HCT116 (cell line): ENCODE data around the gene TMEM59L. TPM values are rescaled to one million over a fixed set of nuclear protein-coding genes. Genes with fewer than 3 reads are reported as not detected.
A peak's percentile ranks its signal among the peaks of the same experiment; 100 is the strongest.

ENCODE experiments used
- ATAC-seq: fragments of 200-7000 bp; cut with Tn5 transposase; 2 replicates; pipeline ENCODE4 v1.9.1; 2020; ENCODE audit warnings: mild to moderate bottlenecking, moderate library complexity
- BruUV-seq: library from RNA; stranded (reverse); fragments of 400-500 nt; replicated peaks from 2 replicates; lab custom pipeline; 2021; lab: Mats Ljungman, UMichigan
- CTCF ChIA-PET: fragments of 300-600 bp; sonication (Branson Sonifier 250); formaldehyde crosslinking; loops from one replicate; lab custom pipeline; 2021; ENCODE audit warnings: antibody characterized with exemption; lab: Charles Lee
- POLR2A ChIA-PET: fragments of 300-600, 350-600 bp; sonication (Branson Sonifier 250); formaldehyde crosslinking; loops from one replicate; lab custom pipeline; 2021; ENCODE audit warnings: antibody characterized with exemption; lab: Charles Lee
- RAD21 ChIA-PET, 2 experiments: fragments of 300-600 bp; sonication (Branson Sonifier 250); formaldehyde crosslinking; loops; one replicate each; lab custom pipeline; 2023; ENCODE audit warnings: low total read pairs in 2 of 2; ENCODE audit not compliant: uncharacterized antibody in 2 of 2, unreplicated experiment in 2 of 2, low non-redundant PET in 1 of 2; lab: Charles Lee
- DNase-seq: peaks from one replicate; pipeline ENCODE4 v3.0.0-alpha.2; 2010; ENCODE audit warnings: low read depth, low spot score
- H2AFZ ChIP-seq: fragments of 200-600 bp; shearing (Covaris generic), sonication (generic); 2 replicates; pipeline ENCODE4 v1.6.1; 2017; ENCODE audit warnings: low read depth, mixed run types, mixed read lengths, antibody characterized with exemption, low read length; ENCODE audit not compliant: poor library complexity, severe bottlenecking
- H3K27ac ChIP-seq: 2 replicates; pipeline ENCODE4 v1.5.1; 2012; ENCODE audit warnings: low read depth, low read length
- H3K27me3 ChIP-seq: fragments of 200-600 bp; sonication (generic); 2 replicates; pipeline ENCODE4 v1.6.1; 2016; ENCODE audit warnings: mixed run types, low read length, mixed read lengths; ENCODE audit not compliant: insufficient read depth
- H3K36me3 ChIP-seq, 2 experiments: fragments of 200-500 bp in 1 of 2; fragments of 200-600 bp in 1 of 2; sonication (Bioruptor generic) in 1 of 2; sonication (generic) in 1 of 2; 2 replicates each; pipeline versions ENCODE4 v1.5.1 to v1.6.1; 2014 to 2016; ENCODE audit warnings: low read length in 2 of 2, inconsistent platforms in 1 of 2, mixed read lengths in 1 of 2, mixed run types in 1 of 2; ENCODE audit not compliant: insufficient read depth in 2 of 2, control insufficient read depth in 1 of 2
- H3K4me1 ChIP-seq, 2 experiments: fragments of 200-600 bp in 1 of 2; sonication (generic) in 1 of 2; 2 replicates each; pipeline versions ENCODE4 v1.5.1 to v1.6.1; 2012 to 2017; ENCODE audit warnings: low read length in 2 of 2, inconsistent platforms in 1 of 2, mild to moderate bottlenecking in 1 of 2, mixed read lengths in 1 of 2, mixed run types in 1 of 2, moderate library complexity in 1 of 2; ENCODE audit not compliant: insufficient read depth in 2 of 2, control insufficient read depth in 1 of 2
- H3K4me2 ChIP-seq: fragments of 200-600 bp; sonication (generic); 2 replicates; pipeline ENCODE4 v1.6.1; 2017; ENCODE audit warnings: mixed run types, low read length, mixed read lengths
- H3K4me3 ChIP-seq, 2 experiments: fragments of 200-600 bp in 1 of 2; sonication (generic) in 1 of 2; replicated peaks in 1 of 2; 2 replicates each; pipeline ENCODE4 v1.5.1; 2011 to 2016; ENCODE audit warnings: low read length in 2 of 2, control low read depth in 1 of 2, low read depth in 1 of 2, mild to moderate bottlenecking in 1 of 2, mixed read lengths in 1 of 2, mixed run types in 1 of 2
- H3K79me2 ChIP-seq: fragments of 200-600 bp; sonication (generic); 2 replicates; pipeline ENCODE4 v1.6.1; 2017; ENCODE audit warnings: mild to moderate bottlenecking, mixed run types, low read length, moderate library complexity, mixed read lengths; ENCODE audit not compliant: insufficient read depth
- H3K9ac ChIP-seq: fragments of 200-600 bp; sonication (generic); 2 replicates; pipeline ENCODE4 v1.6.1; 2016; ENCODE audit warnings: low read length, mixed read lengths
- H3K9me2 ChIP-seq: fragments of 200-600 bp; sonication (generic), shearing (Covaris generic); 2 replicates; pipeline ENCODE4 v1.6.1; 2017; ENCODE audit warnings: mixed run types, mild to moderate bottlenecking, moderate library complexity; ENCODE audit not compliant: insufficient read depth
- H3K9me3 ChIP-seq, 2 experiments: fragments of 200-500 bp in 1 of 2; fragments of 200-600 bp in 1 of 2; sonication (Bioruptor generic) in 1 of 2; sonication (generic) in 1 of 2; 2 replicates each; pipeline ENCODE4 v1.6.1; 2014 to 2017; ENCODE audit warnings: low read length in 2 of 2, mixed read lengths in 2 of 2, inconsistent platforms in 1 of 2, low read depth in 1 of 2, mild to moderate bottlenecking in 1 of 2, mixed run types in 1 of 2, moderate library complexity in 1 of 2; ENCODE audit not compliant: control insufficient read depth in 1 of 2, insufficient read depth in 1 of 2
- H4K20me1 ChIP-seq: fragments of 200-600 bp; sonication (generic), shearing (Covaris generic); 2 replicates; pipeline ENCODE4 v1.6.1; 2017; ENCODE audit warnings: mixed run types, mild to moderate bottlenecking, moderate library complexity; ENCODE audit not compliant: insufficient read depth
- CBX3 ChIP-seq: IDR thresholded peaks from 2 replicates; pipeline ENCODE4 v1.6.1; 2012; ENCODE audit warnings: low read depth
- CEBPB ChIP-seq: IDR thresholded peaks from 2 replicates; pipeline ENCODE4 v1.6.1; 2012; ENCODE audit warnings: low read depth
- EGR1 ChIP-seq: IDR thresholded peaks from 2 replicates; pipeline ENCODE4 v1.6.1; 2012; ENCODE audit warnings: low read depth
- EZH2 ChIP-seq: fragments of 200-600 bp; sonication (generic); IDR thresholded peaks from 2 replicates; pipeline ENCODE4 v1.6.1; 2017; ENCODE audit warnings: antibody characterized with exemption, mixed run types
- EZH2phosphoT487 ChIP-seq: fragments of 200-600 bp; IDR thresholded peaks from 2 replicates; pipeline ENCODE4 v1.6.1; 2018; ENCODE audit warnings: antibody characterized with exemption, borderline replicate concordance
- FOSL1 ChIP-seq: IDR thresholded peaks from 2 replicates; pipeline ENCODE4 v1.6.1; 2012; ENCODE audit warnings: low read depth
- SP1 ChIP-seq: IDR thresholded peaks from 2 replicates; pipeline ENCODE4 v1.6.1; 2012; ENCODE audit warnings: low read depth
- TCF7L2 ChIP-seq: IDR thresholded peaks from 2 replicates; pipeline ENCODE4 v1.7.0; 2011; ENCODE audit warnings: borderline replicate concordance, inconsistent platforms; ENCODE audit not compliant: insufficient read depth, insufficient read length; ENCODE audit errors: extremely low read depth
- YY1 ChIP-seq: IDR thresholded peaks from 2 replicates; pipeline ENCODE4 v1.6.1; 2011; ENCODE audit warnings: low read length, low read depth, moderate library complexity, mild to moderate bottlenecking; ENCODE audit not compliant: insufficient replicate concordance; ENCODE audit errors: extremely low read depth
- intact Hi-C: fragments of 100-400 bp; cut with micrococcal nuclease; formaldehyde crosslinking; loops from 2 replicates; pipeline ENCODE4 v1.10.0; 2022
- total RNA-seq: library from RNA; stranded (reverse); gene quantifications from one replicate; pipeline ENCODE4 v1.2.1, GENCODE V29; 2021; ENCODE audit not compliant: unreplicated experiment
- TF ChIP-seq, protein P1 (sequence below): IDR thresholded peaks from 2 replicates; pipeline ENCODE4 v1.6.1; 2012
- TF ChIP-seq, protein P2 (sequence below), 3 experiments: fragments of 200-600 bp in 1 of 3; sonication (generic) in 1 of 3; IDR thresholded peaks in 2 of 3; conservative IDR thresholded peaks in 1 of 3; 2 replicates each; pipeline ENCODE4 v1.5.1; 2012 to 2017; ENCODE audit warnings: low read depth in 2 of 3, low read length in 2 of 3, antibody characterized with exemption in 1 of 3, borderline replicate concordance in 1 of 3, control low read depth in 1 of 3, mild to moderate bottlenecking in 1 of 3, mixed read lengths in 1 of 3, mixed run types in 1 of 3, moderate library complexity in 1 of 3; ENCODE audit not compliant: insufficient read depth in 1 of 3

The TMEM59L gene
- total RNA-seq, 1 experiment from 2014 or later: 14.3 TPM

DNA sequence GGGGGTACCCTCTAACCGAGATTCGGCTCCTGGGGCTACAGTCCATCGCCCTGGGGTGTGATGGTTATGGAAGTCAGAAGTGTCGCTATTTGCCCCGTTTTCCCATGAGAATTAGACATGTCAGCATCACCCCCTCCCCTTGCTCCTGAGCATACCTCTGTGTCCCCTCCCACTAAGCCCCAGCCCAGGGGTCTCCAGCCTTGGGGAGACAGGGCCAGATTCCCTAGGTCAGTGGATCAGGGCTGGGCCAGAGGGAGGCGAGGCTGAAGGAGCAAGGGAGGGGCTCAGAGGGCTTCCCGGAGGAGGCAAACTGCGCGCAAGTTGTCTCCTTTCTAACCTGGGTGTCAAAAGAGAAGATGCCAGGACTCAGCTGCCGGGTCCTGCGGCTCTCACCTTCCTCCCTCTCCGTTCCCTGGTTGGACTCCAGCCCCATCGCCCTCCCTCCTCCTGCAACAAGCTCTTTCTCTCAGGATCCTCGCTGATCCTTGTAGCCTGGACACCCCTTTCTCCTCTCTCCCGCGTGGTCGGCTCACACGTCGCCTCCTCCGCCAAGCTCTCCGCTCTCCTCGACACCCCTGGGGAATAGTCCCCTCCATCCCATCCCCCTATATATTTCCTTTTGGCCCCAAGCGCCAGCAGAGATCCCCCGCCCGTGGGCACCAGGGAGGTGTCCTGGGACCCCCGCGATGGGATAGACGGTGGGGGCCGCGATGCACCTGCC, 459 bp upstream of the TMEM59L start:
- H4K20me1 ChIP-seq: no peaks in the 10 kb centered on the region
- peak overlapping the region; percentile 42 to 59 for H3K4me3 ChIP-seq
- peak overlapping the region; percentile 30; the same call in 1 of the 2 replicates for H3K9ac ChIP-seq
- no peaks in the 10 kb centered on the region for H3K9me2 ChIP-seq
- POLR2A ChIA-PET: no interaction called here
- no peak for TF ChIP-seq YY1
- TF ChIP-seq, protein P1, sequence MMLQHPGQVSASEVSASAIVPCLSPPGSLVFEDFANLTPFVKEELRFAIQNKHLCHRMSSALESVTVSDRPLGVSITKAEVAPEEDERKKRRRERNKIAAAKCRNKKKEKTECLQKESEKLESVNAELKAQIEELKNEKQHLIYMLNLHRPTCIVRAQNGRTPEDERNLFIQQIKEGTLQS: no peak
- no peak for TF ChIP-seq FOSL1
- TF ChIP-seq TCF7L2: no peak
- H3K27me3 ChIP-seq: peaks cover 33% of the 10 kb centered on the region; the same call in 1 of the 2 replicates
- BruUV-seq: no TSS peak
- H3K9me3 ChIP-seq: no peaks in the 10 kb centered on the region
- H3K4me2 ChIP-seq: peak overlapping the region; percentile 76
- no peak for DNase-seq
- intact Hi-C loops: no loop called here
- H2AFZ ChIP-seq: no peak overlapping the region
- H3K79me2 ChIP-seq: no peaks in the 10 kb centered on the region
- RAD21 ChIA-PET: no interaction called here
- CTCF ChIA-PET: interaction anchor here (1.6 kb wide), 1 partner anchor 18 kb away, joined by 3 read pairs; no protein-coding TSS in a partner anchor
- no peak overlapping the region for H3K27ac ChIP-seq
- H3K36me3 ChIP-seq: no peaks in the 10 kb centered on the region
- ATAC-seq: peak; percentile 12; the same call in 1 of the 2 replicates
- peaks cover 21 to 47% of the 10 kb centered on the region in 2 experiments for H3K4me1 ChIP-seq

DNA sequence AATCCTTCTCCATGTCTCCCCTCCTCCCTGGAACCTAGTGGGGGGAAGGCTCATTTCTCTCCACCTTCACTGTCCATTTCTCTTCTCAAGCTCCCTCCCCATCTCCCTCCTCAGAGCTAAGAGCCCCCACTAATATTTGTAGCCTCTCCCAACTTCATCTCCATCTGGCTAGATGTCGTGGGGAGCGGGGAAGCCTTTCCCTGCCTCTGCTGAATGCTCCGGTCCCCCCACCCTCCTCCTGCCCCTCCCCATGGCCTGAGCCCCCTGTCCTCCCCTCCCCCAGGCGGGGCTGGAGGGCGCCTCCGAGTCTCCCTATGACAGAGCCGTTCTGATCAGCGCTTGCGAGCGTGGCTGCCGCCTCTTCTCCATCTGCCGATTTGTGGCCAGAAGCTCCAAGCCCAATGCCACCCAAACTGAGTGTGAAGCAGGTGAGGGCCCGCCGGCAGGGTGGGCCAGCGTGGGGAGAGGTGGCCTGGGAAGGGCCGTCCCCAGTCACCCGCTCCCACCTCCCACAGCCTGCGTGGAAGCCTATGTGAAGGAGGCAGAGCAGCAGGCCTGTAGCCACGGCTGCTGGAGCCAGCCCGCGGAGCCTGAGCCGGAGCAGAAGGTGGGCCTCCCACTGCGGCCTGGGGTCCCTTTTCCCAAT, 1.0 kb downstream of the TMEM59L start:
- Histone ChIP-seq H3K9ac (no peak overlapping the region), H3K9me2 (no peaks in the 10 kb centered on the region), H3K9me3 (no peaks in the 10 kb centered on the region), H2AFZ (no peak overlapping the region), H3K27me3 (peaks cover 29% of the 10 kb centered on the region; the same call in 1 of the 2 replicates), H3K27ac (no peak overlapping the region), H3K36me3 (no peaks in the 10 kb centered on the region), H4K20me1 (no peaks in the 10 kb centered on the region), H3K79me2 (no peaks in the 10 kb centered on the region), H3K4me2 (peak overlapping the region; percentile 76), H3K4me1 (peaks cover 10 to 34% of the 10 kb centered on the region in 2 experiments), H3K4me3 (peak overlapping the region; percentile 42 to 59; a peak in 3 of 4 replicates)
- ATAC-seq (no peak), DNase-seq (no peak)
- RAD21 ChIA-PET: no interaction called here
- no TSS peak for BruUV-seq
- CTCF ChIA-PET: no interaction called here
- intact Hi-C loops: no loop called here
- POLR2A ChIA-PET: interaction anchor here (1.2 kb wide), 1 partner anchor 24 kb away, joined by 6 read pairs; no protein-coding TSS in a partner anchor
- TF ChIP-seq EZH2 (no peak), EZH2phosphoT487 (no peak), CEBPB (no peak), TCF7L2 (no peak), EGR1 (no peak), SP1 (no peak), CBX3 (no peak)
- TF ChIP-seq, protein P2, sequence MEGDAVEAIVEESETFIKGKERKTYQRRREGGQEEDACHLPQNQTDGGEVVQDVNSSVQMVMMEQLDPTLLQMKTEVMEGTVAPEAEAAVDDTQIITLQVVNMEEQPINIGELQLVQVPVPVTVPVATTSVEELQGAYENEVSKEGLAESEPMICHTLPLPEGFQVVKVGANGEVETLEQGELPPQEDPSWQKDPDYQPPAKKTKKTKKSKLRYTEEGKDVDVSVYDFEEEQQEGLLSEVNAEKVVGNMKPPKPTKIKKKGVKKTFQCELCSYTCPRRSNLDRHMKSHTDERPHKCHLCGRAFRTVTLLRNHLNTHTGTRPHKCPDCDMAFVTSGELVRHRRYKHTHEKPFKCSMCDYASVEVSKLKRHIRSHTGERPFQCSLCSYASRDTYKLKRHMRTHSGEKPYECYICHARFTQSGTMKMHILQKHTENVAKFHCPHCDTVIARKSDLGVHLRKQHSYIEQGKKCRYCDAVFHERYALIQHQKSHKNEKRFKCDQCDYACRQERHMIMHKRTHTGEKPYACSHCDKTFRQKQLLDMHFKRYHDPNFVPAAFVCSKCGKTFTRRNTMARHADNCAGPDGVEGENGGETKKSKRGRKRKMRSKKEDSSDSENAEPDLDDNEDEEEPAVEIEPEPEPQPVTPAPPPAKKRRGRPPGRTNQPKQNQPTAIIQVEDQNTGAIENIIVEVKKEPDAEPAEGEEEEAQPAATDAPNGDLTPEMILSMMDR (IDR thresholded peaks at IDR 0.05 in 2 of 3, conservative IDR thresholded peaks at IDR 0.05 in 1 of 3; ENCODE audit: borderline replicate concordance in 1 of 3, insufficient read depth in 1 of 3, low read depth in 2 of 3, low read length in 2 of 3): no peak
